Kasumi-1 (cell line): Measurements from ENCODE around the gene SH3RF3.

Experiments
- DNase-seq, 2 experiments: peaks; one replicate each; lab custom pipeline; 2025; lab: John Stamatoyannopoulos, UW

Gene SH3RF3

GRCh38 chr2:109261906-109262631 lies 133.1 kb downstream of the SH3RF3 start:
- no peak for DNase-seq

GRCh38 chr2:109264595-109265328 lies 135.8 kb downstream of the SH3RF3 start:
- DNase-seq: no peak

GRCh38 chr2:109265369-109265768 lies 136.4 kb downstream of the SH3RF3 start:
- DNase-seq: no peak

GRCh38 chr2:109265953-109266352 lies 136.9 kb downstream of the SH3RF3 start:
- DNase-seq: no peak

- DNase-seq: no peak
Observed at GRCh38 chr2:109266496-109266895, 137.5 kb downstream of the SH3RF3 start.

GRCh38 chr2:109266998-109267854 lies 138.2 kb downstream of the SH3RF3 start:
- DNase-seq: no peak

- no peak for DNase-seq
Observed at GRCh38 chr2:109268916-109269315, 139.9 kb downstream of the SH3RF3 start.

GRCh38 chr2:109269706-109270504 lies 140.9 kb downstream of the SH3RF3 start:
- DNase-seq: no peak

- no peak for DNase-seq
Observed at GRCh38 chr2:109270505-109271312, 141.7 kb downstream of the SH3RF3 start.

GRCh38 chr2:109271920-109272319 lies 142.9 kb downstream of the SH3RF3 start:
- no peak for DNase-seq

GRCh38 chr2:109272461-109272860 lies 143.5 kb downstream of the SH3RF3 start:
- no peak for DNase-seq

GRCh38 chr2:109275120-109276012 lies 146.4 kb downstream of the SH3RF3 start:
- peak in 1 of 2 experiments; percentile 13 for DNase-seq

- no peak for DNase-seq
Observed at GRCh38 chr2:109277406-109277805, 148.4 kb downstream of the SH3RF3 start.

- no peak for DNase-seq
Observed at GRCh38 chr2:109279243-109279860, 150.3 kb downstream of the SH3RF3 start.

- no peak for DNase-seq
Observed at GRCh38 chr2:109280804-109281203, 151.8 kb downstream of the SH3RF3 start.

- DNase-seq: no peak
Observed at GRCh38 chr2:109282360-109282759, 153.4 kb downstream of the SH3RF3 start.

- DNase-seq: no peak
Observed at GRCh38 chr2:109282865-109283264, 153.9 kb downstream of the SH3RF3 start.

- peak; percentile 23 to 56 for DNase-seq
Observed at GRCh38 chr2:109284826-109285225, 155.8 kb downstream of the SH3RF3 start.

GRCh38 chr2:109285244-109285651 lies 156.2 kb downstream of the SH3RF3 start:
- peak in 1 of 2 experiments; percentile 23 for DNase-seq
